ENCODE data around the gene TMEM114. TPM values are rescaled to one million over a fixed set of nuclear protein-coding genes. Genes with fewer than 3 reads are reported as not detected.

TMEM114 gene
- not detected in 2 replicates for total RNA-seq (ENCODE audit: low replicate concordance)

GRCh38 chr16:8589900-8590688, at the start of gene TMEM114:
TSS of gene TMEM114 (minus strand) at chr16:8590511. CDS start at chr16:8589838, 673 bp downstream.

DNA sequence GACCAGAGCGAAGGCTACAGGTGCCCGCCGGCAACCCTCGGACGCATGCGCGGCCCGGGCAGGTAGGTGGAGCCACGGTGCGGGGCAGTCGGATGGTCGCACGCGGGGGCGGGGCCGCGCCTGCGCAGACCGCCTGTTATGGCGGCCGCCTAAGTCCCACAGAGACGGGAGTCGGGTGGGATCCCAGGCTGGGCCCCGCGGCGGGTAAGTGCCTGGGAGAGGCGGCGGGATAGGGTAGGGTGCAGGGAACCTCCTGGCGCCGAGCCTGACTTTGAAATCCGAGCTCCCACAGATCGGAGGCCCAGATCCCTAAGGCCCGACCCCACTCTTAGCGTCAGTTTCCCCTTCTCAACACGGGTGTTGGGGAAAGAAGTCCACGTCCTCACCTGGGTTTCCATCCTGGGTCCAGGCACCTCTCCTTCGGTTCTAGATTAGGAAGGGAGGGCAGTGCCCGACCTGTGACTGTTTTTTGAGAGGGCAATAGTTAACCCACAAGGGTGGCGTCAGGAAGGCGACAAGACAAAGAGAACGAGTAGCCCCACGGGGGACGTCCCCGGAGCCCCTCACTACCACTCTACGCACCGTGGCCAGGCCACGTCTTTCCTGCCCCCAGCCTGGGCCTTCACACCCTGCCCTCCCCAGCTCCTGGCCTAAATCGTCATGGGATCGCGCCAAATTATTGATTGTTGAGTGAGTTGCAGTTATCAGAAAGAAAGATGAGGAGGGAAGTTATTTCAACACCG, 31.4 kb upstream of the TMEM114 start, which contains the start of gene METTL22:
METTL22 (plus strand) TSS at position 127 of the 743 bp plus-strand sequence. CDS start 3,968 bp downstream, outside the sequence.

Other genes starting within 250 kb of the TMEM114 start
- 23.1 and 23.5 TPM in 2 replicates for gene METTL22, start 31.2 kb upstream of the TMEM114 start, total RNA-seq (ENCODE audit: low replicate concordance)
- gene ABAT, start 84.1 kb upstream of the TMEM114 start, total RNA-seq (ENCODE audit: low replicate concordance) = 2.0 and 2.6 TPM in 2 replicates
- 3.2 and 5.7 TPM in 2 replicates for gene TMEM186, start 207.1 kb upstream of the TMEM114 start, total RNA-seq (ENCODE audit: low replicate concordance)
- gene PMM2, start 207.3 kb upstream of the TMEM114 start, total RNA-seq (ENCODE audit: low replicate concordance) = 19.7 and 28.8 TPM in 2 replicates